ENCODE measurements around the gene SETD7. TPM values are rescaled to one million over a fixed set of nuclear protein-coding genes. Genes with fewer than 3 reads are reported as not detected.

Gene SETD7
- total and polyA plus RNA-seq, 12 donors = 12.0 to 79.2 (median 52.8) TPM

DNA sequence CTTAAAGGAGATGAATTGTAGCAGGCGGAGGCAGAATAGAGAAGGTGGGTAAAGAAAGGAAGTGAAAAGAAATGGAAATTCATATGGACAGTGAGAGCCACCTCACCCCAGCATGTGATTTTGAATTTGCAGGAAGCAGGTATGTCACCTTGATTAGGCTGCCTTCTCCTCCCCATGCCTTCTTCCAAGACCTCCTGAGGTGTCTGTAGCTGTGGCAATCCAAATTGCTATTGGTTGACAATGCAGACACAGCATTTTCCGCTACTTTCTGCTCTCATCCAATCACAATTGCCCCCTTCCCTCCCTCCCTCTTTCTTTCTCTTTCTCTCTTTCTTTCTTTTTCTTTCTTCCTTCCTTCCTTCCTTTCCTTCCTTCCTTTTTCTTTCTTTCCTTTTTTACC is 63.6 kb downstream of the SETD7 start:
- no peaks in the 10 kb centered on the region for H3K9me3 ChIP-seq
- intact Hi-C loops (cut with DNase I) = loop anchor here in 3 of 10 donors (10.0 kb wide), 2 partner anchors 142 to 162 kb away; no protein-coding TSS in a partner anchor
- H3K36me3 ChIP-seq = no peaks in the 10 kb centered on the region
- TF ChIP-seq, protein P1, sequence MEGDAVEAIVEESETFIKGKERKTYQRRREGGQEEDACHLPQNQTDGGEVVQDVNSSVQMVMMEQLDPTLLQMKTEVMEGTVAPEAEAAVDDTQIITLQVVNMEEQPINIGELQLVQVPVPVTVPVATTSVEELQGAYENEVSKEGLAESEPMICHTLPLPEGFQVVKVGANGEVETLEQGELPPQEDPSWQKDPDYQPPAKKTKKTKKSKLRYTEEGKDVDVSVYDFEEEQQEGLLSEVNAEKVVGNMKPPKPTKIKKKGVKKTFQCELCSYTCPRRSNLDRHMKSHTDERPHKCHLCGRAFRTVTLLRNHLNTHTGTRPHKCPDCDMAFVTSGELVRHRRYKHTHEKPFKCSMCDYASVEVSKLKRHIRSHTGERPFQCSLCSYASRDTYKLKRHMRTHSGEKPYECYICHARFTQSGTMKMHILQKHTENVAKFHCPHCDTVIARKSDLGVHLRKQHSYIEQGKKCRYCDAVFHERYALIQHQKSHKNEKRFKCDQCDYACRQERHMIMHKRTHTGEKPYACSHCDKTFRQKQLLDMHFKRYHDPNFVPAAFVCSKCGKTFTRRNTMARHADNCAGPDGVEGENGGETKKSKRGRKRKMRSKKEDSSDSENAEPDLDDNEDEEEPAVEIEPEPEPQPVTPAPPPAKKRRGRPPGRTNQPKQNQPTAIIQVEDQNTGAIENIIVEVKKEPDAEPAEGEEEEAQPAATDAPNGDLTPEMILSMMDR (IDR thresholded peaks at IDR 0.05) = no peak
- WGBS, 2 donors = 98 to 99% methylated on average over 2 of the region's 2 CpGs
- H3K27me3 ChIP-seq = no peaks in the 10 kb centered on the region
- no peak overlapping the region for H3K27ac ChIP-seq
- ATAC-seq (no peak), DNase-seq (no peak)
- H3K4me3 ChIP-seq = no peak overlapping the region
- H3K4me1 ChIP-seq = peaks cover 0 to 5% (median 0%) of the 10 kb centered on the region in 9 donors

DNA sequence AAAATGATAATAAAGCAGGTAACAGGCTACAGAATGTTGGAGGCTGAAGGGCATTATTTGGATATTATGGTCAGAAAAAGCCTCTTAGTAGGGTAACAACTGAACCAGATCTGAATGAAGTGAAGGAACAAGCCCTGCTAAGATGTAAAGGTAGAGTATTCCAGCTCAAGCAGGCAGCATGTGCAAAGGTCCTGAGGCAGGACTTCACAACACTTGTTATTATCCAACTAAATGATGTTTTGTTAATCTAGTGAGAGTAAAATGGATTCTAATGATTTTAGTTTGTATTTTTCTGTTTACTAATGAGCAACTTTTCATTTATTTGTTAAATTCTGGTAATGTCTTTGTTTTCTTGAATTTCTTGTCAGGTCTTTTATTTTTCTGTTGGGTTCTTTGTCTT is 66.4 kb downstream of the SETD7 start:
- intact Hi-C loops (cut with DNase I) = loop anchor here in 3 of 10 donors (10.0 kb wide), 2 partner anchors 145 to 165 kb away; no protein-coding TSS in a partner anchor
- H3K27ac ChIP-seq = no peak overlapping the region
- no peak for ATAC-seq

DNA sequence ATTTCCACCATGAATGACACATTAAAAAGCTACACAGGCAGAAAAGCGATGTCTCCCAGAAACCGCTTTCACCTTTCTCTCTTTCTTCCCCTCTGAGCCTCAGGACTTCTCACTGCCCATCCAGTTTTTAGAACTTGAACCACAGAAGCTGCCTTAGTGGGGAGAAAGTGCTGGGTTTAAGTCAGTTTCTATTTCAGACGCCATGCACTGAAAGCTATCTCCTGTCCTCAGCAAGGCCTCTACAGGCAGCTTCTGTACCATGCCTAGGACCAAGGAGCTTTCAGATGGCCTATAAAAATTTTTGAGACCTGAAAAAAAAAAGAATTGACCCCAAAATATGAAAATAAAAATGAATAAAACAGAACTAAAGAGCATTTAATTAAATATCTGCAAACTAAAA is 67.6 kb downstream of the SETD7 start:
- H3K27me3 ChIP-seq = no peaks in the 10 kb centered on the region
- DNase-seq (no peak), ATAC-seq (no peak)
- TF ChIP-seq, protein P1 (IDR thresholded peaks at IDR 0.05) = no peak
- H3K4me3 ChIP-seq = no peak overlapping the region
- WGBS, 2 donors = 90 to 91% methylated on average over 3 of the region's 3 CpGs
- H3K4me1 ChIP-seq = peaks cover 0 to 5% (median 0%) of the 10 kb centered on the region in 9 donors
- intact Hi-C loops (cut with DNase I) = no loop called here
- H3K27ac ChIP-seq = no peak overlapping the region
- H3K36me3 ChIP-seq = no peaks in the 10 kb centered on the region
- no peaks in the 10 kb centered on the region for H3K9me3 ChIP-seq

More for the DNA sequence above, 66.4 kb downstream of the SETD7 start:
- Histone ChIP-seq H3K4me3 (no peak overlapping the region), H3K4me1 (peaks cover 0 to under 1% (median 0%) of the 10 kb centered on the region in 9 donors), H3K36me3 (no peaks in the 10 kb centered on the region), H3K27me3 (no peaks in the 10 kb centered on the region), H3K9me3 (no peaks in the 10 kb centered on the region)
- DNase-seq = no peak
- TF ChIP-seq, protein P1 (IDR thresholded peaks at IDR 0.05) = no peak

DNA sequence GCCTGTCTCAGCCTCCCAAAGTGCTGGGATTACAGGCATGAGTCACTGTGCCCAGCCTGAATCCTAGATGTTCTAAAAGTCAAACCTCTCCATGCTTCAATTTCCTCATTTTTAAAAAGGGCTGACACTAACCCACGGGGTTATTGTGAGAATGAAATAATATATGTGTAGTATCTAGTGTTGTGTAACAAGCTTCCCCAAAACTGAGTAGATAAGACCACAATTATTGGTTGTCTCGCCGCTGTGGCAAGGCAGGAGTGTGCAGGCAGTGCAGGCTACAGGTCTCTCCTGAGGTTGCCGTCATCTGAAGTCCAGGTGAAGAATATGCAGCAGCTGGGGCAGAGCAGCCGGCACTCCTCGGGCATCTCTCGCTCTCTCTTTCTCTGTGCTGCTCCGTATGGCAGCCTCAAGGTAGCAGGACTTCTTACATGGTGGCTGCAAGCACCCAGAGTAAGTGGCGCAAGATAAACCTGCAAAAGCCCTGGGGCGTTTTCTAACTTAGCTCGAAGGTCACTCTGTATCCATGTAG is 71.2 kb downstream of the SETD7 start:
- no peaks in the 10 kb centered on the region for H3K9me3 ChIP-seq
- DNase-seq (no peak), ATAC-seq (no peak)
- intact Hi-C loops (cut with DNase I) = no loop called here
- peaks cover 0 to 5% (median 0%) of the 10 kb centered on the region in 9 donors for H3K4me1 ChIP-seq
- H3K36me3 ChIP-seq = no peaks in the 10 kb centered on the region
- no peaks in the 10 kb centered on the region for H3K27me3 ChIP-seq
- H3K4me3 ChIP-seq = no peak overlapping the region
- WGBS, 2 donors = 87 to 91% methylated on average over 11 of the region's 11 CpGs
- no peak overlapping the region for H3K27ac ChIP-seq
- TF ChIP-seq, protein P1 (IDR thresholded peaks at IDR 0.05) = no peak
